ENCODE results near the gene FLNC. TPM values are rescaled to one million over a fixed set of nuclear protein-coding genes. Genes with fewer than 3 reads are reported as not detected.
A peak's percentile ranks its signal among the peaks of the same experiment; 100 is the strongest.

FLNC gene
- total and polyA plus RNA-seq, 2 of the 13 experiments (the other 11 are each of a cell fraction or from before 2014, with no cell fraction given): 0.02 TPM; not detected in 1

DNA sequence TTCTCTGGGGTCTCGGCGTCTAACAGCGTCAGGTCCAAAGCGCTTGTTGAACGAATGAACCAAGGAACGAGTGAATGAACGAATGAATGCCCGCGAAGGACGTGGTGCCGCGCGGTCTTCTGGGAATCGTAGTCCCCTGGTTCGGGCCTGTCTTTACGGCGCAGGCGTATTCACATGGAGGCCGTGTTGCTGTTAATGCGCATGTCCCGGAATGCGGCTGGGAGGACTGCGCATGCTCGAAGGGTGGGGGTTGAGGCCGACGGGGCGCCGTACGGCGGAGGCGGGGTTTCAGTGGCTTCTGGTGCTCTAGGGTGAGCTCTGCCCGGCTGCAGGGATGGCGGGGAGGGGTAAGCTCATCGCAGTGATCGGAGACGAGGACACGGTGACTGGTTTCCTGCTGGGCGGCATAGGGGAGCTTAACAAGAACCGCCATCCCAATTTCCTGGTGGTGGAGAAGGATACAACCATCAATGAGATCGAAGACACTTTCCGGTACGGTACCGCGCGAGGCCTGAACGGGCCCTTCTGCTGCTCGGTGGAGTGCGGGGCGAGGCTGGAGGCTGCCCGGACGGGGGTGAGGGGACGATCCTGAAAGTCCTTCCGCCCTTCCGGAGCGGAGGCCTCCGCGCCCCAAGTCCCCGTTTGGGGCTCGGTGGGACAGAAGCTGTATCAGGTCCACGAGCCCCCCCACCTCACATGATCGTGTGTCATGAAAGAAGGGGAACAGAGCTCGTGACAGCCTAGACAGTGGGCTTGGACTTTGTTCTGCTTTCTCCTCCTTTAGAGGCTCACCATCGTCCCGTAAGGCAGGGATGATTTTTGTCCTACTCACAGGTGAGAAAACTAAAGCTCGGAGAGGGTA lies 32.6 kb downstream of the FLNC start, which contains the start of gene ATP6V1F (continued):
- TF ChIP-seq, protein P1, sequence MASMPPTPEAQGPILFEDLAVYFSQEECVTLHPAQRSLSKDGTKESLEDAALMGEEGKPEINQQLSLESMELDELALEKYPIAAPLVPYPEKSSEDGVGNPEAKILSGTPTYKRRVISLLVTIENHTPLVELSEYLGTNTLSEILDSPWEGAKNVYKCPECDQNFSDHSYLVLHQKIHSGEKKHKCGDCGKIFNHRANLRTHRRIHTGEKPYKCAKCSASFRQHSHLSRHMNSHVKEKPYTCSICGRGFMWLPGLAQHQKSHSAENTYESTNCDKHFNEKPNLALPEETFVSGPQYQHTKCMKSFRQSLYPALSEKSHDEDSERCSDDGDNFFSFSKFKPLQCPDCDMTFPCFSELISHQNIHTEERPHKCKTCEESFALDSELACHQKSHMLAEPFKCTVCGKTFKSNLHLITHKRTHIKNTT (CRISPR knock-in tag; IDR thresholded peaks at IDR 0.05): no peak
- no peak for TF ChIP-seq KDM3A (CRISPR knock-in tag; IDR thresholded peaks at IDR 0.05; ENCODE audit: low read depth)
- no peak for TF ChIP-seq U2AF2 (IDR thresholded peaks at IDR 0.05; ENCODE audit: low read depth, low read length)
- TF ChIP-seq RFX5 (IDR thresholded peaks at IDR 0.05; ENCODE audit: low read depth, low read length): no peak
- peak; percentile 40; the same call in 1 of the 3 replicates for TF ChIP-seq MXI1 (IDR thresholded peaks at IDR 0.05; ENCODE audit: borderline replicate concordance, low read depth, low read length)
- peak; percentile 30; the same call in 1 of the 2 replicates for TF ChIP-seq ZNF430 (CRISPR knock-in tag; IDR thresholded peaks at IDR 0.05)
- TF ChIP-seq POGZ (CRISPR knock-in tag; IDR thresholded peaks at IDR 0.05): no peak
- TF ChIP-seq NR1H2 (CRISPR knock-in tag; IDR thresholded peaks at IDR 0.05; ENCODE audit: borderline replicate concordance, low read depth): no peak
- no peak for TF ChIP-seq U2AF1 (optimal IDR thresholded peaks at IDR 0.05; ENCODE audit: low read depth, low read length)
- peak; percentile 67 for TF ChIP-seq TAF1 (CRISPR knock-in tag; IDR thresholded peaks at IDR 0.05)
- TF ChIP-seq, protein P2, sequence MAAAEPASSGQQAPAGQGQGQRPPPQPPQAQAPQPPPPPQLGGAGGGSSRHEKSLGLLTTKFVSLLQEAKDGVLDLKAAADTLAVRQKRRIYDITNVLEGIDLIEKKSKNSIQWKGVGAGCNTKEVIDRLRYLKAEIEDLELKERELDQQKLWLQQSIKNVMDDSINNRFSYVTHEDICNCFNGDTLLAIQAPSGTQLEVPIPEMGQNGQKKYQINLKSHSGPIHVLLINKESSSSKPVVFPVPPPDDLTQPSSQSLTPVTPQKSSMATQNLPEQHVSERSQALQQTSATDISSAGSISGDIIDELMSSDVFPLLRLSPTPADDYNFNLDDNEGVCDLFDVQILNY (CRISPR knock-in tag; conservative IDR thresholded peaks at IDR 0.05): no peak
- TF ChIP-seq TP53 (CRISPR knock-in tag; conservative IDR thresholded peaks at IDR 0.05): no peak
- TF ChIP-seq SP1 (IDR thresholded peaks at IDR 0.05): no peak
- no peak for TF ChIP-seq SP1 (CRISPR knock-in tag; IDR thresholded peaks at IDR 0.05)
- TF ChIP-seq, protein P3, sequence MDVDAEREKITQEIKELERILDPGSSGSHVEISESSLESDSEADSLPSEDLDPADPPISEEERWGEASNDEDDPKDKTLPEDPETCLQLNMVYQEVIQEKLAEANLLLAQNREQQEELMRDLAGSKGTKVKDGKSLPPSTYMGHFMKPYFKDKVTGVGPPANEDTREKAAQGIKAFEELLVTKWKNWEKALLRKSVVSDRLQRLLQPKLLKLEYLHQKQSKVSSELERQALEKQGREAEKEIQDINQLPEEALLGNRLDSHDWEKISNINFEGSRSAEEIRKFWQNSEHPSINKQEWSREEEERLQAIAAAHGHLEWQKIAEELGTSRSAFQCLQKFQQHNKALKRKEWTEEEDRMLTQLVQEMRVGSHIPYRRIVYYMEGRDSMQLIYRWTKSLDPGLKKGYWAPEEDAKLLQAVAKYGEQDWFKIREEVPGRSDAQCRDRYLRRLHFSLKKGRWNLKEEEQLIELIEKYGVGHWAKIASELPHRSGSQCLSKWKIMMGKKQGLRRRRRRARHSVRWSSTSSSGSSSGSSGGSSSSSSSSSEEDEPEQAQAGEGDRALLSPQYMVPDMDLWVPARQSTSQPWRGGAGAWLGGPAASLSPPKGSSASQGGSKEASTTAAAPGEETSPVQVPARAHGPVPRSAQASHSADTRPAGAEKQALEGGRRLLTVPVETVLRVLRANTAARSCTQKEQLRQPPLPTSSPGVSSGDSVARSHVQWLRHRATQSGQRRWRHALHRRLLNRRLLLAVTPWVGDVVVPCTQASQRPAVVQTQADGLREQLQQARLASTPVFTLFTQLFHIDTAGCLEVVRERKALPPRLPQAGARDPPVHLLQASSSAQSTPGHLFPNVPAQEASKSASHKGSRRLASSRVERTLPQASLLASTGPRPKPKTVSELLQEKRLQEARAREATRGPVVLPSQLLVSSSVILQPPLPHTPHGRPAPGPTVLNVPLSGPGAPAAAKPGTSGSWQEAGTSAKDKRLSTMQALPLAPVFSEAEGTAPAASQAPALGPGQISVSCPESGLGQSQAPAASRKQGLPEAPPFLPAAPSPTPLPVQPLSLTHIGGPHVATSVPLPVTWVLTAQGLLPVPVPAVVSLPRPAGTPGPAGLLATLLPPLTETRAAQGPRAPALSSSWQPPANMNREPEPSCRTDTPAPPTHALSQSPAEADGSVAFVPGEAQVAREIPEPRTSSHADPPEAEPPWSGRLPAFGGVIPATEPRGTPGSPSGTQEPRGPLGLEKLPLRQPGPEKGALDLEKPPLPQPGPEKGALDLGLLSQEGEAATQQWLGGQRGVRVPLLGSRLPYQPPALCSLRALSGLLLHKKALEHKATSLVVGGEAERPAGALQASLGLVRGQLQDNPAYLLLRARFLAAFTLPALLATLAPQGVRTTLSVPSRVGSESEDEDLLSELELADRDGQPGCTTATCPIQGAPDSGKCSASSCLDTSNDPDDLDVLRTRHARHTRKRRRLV (CRISPR knock-in tag; IDR thresholded peaks at IDR 0.05): no peak
- no peak for TF ChIP-seq ZSCAN31 (CRISPR knock-in tag; IDR thresholded peaks at IDR 0.05; ENCODE audit: low read depth)
- no peak; the same call in 1 of the 2 replicates for TF ChIP-seq MYC (CRISPR knock-in tag; IDR thresholded peaks at IDR 0.05; ENCODE audit: borderline replicate concordance)
- no peak for TF ChIP-seq GPN1 (CRISPR knock-in tag; IDR thresholded peaks at IDR 0.05; ENCODE audit: borderline replicate concordance)
- TF ChIP-seq MBNL3 (CRISPR knock-in tag; conservative IDR thresholded peaks at IDR 0.05): no peak
- TF ChIP-seq, protein P4, sequence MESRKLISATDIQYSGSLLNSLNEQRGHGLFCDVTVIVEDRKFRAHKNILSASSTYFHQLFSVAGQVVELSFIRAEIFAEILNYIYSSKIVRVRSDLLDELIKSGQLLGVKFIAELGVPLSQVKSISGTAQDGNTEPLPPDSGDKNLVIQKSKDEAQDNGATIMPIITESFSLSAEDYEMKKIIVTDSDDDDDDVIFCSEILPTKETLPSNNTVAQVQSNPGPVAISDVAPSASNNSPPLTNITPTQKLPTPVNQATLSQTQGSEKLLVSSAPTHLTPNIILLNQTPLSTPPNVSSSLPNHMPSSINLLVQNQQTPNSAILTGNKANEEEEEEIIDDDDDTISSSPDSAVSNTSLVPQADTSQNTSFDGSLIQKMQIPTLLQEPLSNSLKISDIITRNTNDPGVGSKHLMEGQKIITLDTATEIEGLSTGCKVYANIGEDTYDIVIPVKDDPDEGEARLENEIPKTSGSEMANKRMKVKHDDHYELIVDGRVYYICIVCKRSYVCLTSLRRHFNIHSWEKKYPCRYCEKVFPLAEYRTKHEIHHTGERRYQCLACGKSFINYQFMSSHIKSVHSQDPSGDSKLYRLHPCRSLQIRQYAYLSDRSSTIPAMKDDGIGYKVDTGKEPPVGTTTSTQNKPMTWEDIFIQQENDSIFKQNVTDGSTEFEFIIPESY (CRISPR knock-in tag; IDR thresholded peaks at IDR 0.05): no peak
- TF ChIP-seq ZNF124 (CRISPR knock-in tag; IDR thresholded peaks at IDR 0.05): no peak
